HG03342 (cell line): ENCODE results near the gene TMEM88.
"Not testable (repeated sequence)": the region's sequence is repeated elsewhere in the genome, so short reads cannot be mapped to it uniquely, and the experiment has no call there.

Experiments
- ATAC-seq: cut with Tn5 transposase; IDR thresholded peaks from one replicate; pipeline ENCODE4 v1.9.1; 2021; ENCODE audit warnings: mild to moderate bottlenecking, moderate library complexity; ENCODE audit not compliant: unreplicated experiment

Gene TMEM88, protein sequence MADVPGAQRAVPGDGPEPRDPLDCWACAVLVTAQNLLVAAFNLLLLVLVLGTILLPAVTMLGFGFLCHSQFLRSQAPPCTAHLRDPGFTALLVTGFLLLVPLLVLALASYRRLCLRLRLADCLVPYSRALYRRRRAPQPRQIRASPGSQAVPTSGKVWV

DNA sequence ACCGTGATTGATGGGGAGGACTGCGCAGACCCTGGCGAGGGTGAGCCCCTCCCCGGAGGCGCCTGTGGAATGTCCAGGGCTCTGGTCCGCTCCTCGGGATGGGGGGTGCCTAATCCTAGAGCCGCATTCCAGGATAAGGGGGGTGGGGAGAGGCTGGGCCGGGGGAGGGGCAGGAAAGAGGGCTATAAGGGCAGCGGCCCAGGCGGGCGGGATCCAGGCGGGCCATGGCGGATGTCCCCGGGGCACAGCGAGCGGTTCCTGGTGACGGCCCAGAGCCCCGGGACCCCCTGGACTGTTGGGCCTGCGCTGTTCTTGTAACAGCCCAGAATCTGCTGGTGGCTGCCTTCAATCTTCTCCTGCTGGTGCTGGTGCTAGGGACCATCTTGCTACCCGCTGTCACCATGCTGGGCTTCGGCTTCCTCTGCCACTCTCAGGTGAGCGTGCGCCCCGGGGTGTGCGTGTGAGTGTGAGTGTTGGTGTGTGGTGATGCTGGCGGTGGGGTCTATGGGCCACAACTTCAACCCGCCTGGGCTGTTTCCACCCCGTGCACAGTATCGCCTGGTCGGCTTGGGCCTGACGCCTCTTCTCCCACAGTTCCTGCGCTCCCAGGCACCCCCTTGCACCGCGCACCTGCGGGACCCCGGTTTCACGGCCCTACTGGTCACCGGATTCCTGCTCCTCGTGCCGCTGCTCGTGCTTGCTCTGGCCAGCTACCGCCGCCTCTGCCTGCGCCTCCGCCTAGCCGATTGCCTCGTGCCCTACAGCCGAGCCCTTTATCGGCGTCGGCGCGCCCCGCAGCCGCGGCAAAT, at the start of gene TMEM88:
TSS of gene TMEM88 (plus strand) at position 216 of the 809 bp plus-strand sequence. CDS start at position 225, 9 bp downstream.
- no peak for ATAC-seq

DNA sequence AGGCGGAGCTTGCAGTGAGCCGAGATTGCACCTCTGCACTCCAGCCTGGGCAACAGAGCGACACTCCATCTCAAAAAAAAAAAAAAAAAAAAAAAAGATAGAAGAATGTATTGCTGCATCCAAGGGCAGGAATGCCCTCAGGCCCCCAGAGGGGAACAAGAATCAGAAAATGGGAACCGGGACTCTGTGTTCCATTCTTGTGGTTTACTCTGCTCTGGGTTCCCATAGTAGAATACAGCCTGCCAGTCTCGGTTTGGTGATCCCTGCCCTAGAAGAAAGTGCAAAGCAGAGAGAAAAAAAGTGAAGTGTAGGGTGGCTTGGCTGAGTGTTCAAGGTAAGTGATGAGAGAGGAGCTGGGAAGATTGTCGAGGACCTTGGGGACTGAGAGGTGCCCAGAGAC, 48.3 kb upstream of the TMEM88 start:
- ATAC-seq = no peak

DNA sequence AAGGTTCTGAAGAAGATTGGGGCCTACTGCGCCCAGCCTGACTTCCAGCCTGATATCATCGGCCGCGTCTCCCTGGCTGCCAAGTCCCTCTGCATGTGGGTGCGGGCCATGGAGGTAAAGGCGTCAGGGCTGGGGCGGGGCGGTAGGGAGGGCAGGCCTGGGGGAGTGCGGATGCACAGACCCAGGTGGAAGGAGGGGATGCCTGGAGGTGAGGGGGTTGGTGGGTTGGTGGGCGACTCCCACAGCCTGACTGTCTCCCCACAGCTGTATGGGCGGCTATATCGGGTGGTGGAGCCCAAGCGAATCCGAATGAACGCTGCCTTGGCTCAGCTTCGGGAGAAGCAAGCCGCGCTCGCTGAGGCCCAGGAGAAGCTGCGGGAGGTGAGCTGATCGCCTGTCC, 47.7 kb upstream of the TMEM88 start:
- ATAC-seq = no peak

DNA sequence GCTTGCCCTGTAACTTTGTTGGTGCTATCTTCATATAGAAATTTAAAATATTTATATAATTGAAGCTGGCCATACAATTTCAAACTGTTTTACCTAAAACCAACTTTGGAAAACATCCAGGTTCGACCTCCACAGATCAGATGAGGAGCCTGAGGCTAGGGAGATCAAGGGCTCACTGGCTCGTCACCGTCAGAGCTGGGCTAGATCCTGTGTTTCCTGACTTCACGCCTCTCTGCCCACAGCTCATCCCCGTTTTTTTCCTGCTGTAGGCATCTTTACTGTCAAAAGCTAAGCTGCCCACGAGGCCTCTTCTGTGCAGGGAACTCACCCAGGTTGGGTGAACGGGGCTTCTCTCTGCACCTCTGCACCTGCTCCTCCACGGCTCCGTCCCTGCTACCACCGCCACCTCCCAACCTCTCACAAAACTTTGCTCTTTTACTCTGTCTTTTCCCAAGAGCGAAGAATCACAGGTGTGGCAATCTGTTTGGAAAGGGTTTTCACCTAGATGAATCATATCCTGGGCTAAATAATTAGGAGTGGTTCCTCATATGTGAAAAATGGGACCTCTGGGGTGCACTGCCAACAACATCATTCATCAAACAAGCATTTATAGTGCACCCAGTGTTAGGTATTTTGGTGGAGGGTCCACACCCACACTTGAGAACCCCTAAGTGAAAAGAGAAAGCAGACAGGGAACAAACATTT, 45.6 kb upstream of the TMEM88 start:
- no peak for ATAC-seq

DNA sequence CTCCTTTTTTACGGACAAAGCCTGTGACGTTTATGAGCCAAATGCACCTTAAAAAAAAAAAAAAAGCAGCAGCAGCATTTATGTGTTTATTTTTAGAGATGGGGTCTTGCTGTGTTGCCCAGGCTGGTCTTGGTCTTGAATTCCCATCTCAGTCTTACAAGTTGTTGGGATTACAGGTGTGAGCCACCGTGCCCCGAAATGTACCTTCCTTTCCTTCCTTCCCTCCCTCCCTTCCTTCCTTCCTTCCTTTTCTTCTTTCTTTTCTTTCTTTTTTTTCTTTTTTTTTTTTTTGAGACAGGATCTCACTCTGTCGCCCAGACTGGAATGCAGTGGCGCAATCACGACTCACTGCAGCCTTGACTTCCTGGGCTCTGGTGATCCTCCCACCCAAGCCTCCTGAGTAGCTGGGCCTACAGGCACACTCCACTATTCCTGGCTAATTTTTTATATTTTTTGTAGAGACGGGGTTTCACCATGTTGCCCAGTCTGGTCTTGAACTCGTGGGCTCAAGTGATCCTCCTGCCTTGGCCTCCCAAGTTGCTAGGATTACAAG, 45.0 kb upstream of the TMEM88 start:
- ATAC-seq = not testable (repeated sequence)

DNA sequence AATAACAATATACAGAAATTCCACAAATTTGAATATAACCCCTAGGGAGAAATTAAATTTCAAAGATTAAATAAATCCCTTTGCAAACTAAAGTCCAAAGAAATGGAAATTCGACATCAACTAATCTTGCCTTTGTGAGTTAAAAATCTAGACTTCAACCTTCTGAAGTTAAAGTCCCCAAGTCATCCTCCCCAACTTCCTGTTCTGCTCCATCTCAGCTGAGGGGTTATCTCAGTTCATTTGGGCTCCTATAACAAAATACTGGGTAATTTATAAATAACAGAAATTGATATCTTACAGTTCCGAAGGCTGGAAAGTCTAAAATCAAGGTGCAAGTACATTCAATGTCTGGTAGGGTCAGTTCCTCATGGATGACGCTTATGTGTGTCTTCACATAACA, 43.6 kb upstream of the TMEM88 start:
- no peak for ATAC-seq

DNA sequence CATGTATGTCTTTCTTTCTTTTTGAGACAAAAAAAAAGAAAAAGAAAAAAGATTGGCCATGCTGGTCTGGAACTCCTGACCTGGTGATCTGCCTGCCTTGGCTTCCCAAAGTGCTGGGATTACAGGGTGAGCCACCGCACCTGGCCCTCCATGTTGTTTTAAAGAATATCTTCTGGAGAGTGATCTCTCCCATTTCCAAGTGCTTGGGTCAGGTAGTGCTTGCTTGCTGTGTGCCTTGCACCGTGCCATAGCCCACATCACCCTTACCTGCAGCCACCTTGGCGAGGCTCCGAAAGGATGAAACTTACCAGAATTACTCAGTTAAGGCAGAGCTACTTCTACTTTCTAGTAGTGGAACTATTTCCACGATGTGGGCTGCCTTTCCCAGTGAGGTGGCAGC, 39.9 kb upstream of the TMEM88 start:
- no peak for ATAC-seq

DNA sequence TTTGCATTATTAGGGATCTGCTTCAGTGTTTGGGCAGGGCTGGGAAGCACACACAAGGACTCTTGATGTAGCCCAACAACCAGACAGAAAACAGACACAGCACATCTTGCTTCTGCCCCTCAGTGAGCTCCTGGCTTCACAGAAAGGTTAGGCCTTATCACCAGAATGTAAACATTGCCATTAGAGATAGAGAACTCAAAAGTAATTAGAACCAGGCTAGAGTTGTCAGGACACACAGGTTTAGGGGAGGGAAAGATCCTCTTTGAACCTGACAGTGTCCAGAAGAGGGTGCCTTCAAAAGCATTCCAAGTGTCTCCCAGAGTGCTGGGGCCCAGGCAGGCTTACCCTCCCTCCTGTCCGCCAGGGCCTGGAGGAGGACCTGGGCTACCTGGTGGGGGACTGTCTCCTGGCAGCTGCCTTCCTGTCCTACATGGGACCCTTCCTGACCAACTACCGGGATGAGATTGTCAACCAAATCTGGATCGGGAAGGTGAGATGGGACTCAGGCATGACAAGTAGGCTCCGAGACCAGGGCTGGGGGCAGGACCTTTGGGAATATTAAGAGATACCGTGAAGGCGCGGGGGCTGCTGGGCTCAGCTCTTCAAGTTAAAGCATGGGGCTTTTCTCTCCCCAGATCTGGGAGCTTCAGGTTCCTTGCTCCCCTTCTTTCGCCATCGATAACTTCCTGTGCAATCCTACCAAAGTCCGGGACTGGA, 37.8 kb upstream of the TMEM88 start:
- ATAC-seq = no peak

DNA sequence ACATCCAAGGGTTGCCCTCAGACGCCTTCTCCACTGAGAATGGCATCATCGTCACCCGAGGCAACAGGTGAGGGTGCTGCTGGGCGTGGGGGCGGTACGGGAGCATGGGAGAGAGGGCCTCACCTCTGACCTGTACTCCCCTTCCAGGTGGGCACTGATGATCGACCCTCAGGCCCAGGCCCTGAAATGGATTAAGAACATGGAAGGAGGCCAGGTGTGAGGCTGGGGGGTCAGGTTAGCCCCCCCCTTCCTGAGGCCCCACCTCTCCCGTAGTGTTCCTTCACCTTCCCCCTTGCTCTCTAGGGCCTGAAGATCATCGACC, 37.3 kb upstream of the TMEM88 start:
- no peak for ATAC-seq

DNA sequence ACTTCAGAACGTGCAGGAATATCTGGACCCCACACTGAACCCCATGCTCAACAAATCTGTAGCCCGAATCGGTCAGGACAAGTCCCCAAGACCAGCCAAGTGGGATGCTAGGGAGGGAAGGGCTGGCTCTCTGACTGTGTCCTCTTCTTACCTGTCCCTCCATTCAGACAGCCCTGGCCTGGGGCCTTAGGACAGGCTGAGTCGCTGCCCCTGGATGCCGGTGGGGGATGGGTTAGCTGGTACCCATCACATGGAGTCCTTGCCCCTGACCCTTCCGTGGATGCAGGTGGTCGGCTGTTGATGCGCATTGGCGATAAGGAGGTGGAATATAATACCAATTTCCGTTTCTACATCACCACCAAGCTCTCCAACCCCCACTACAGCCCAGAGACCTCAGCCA, 36.8 kb upstream of the TMEM88 start:
- no peak for ATAC-seq

DNA sequence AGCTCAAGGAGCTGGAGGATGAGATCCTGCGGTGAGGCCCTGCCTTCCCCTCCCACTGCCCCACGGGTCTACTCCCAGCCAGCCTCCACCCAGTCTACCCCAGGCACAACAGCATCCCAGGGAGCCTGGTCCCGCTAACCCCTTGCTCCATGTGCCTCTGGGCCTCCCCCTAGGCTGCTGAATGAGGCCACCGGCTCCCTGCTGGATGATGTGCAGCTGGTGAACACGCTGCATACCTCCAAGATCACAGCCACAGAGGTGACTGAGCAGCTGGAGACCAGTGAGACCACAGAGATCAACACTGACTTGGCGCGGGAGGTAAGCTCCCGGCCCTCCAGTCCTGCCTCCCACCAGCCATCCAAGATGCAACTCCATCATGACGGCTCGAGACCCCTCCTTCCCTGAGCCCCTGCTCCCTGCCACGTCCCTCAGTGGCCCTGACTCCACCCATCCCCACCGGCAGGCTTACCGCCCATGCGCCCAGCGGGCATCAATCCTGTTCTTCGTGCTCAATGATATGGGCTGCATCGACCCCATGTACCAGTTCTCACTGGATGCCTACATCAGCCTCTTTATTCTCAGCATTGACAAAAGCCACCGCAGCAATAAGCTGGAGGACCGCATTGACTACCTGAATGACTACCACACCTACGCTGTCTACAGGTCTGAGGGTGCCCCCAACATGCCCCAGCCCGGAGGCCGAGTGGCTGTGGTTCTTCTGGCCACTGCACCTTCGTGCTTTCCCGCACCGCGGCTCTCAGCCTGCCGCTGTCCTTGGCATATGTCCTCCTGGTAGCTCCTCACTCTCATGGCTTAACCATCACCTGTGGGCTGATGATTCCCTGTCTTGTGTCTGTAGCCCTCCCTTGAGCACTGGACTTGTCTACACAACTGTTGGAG, 35.9 kb upstream of the TMEM88 start:
- ATAC-seq = no peak

DNA sequence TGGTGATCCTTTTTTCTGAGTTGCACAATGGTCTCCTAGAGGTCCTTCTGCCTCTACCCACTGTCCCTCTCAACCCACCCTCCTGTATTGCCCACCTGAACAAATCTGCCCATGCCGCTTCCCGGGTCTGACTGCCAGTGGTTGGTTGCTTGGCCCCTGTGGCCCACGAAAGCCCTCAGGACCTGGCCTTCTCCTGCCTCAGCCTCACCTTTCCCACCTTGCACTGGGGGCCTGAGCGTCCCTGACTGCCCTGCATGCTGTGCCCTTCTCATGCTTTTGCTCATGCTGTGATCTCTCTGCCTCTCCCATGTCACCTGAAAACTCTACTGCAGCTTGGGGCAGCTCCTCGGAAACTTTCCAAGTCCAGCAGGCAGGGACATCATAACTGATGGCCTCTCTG, 34.6 kb upstream of the TMEM88 start:
- no peak for ATAC-seq

DNA sequence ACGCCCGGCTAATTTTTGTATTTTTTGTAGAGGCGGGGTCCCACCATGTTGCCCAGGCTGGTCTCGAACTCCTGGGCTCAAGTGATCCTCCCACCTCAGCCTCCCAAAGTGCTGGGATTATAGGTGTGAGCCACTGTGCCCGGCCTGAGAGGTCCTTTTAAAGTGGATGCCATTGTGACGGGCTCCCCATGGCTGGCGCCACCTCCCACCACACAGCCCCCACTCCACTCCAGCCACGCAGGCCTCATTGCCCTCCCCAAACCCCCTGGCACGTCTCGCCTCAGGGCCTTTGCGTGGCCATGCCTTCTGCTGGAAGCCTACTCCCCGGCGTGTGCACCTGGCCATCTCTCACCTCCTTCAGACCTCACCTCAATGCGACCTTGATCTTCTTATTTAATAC, 32.7 kb upstream of the TMEM88 start:
- ATAC-seq = no peak

DNA sequence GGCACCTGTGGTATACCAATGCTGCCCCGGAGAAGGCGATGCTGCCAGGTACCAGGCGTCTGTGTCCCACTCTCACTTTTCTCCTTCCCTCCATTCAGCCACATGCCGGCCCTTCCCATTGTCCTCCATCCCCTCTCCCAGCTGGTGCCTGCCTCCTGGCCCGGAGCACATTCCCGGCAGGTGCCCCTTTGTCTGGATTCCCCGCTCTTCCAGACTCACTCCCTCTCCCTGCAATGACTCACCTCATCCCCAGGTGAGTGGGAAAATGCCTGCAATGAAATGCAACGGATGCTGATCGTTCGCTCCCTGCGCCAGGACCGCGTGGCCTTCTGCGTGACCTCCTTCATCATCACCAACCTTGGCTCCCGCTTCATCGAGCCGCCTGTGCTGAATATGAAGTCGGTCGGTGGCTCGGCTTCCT, 31.3 kb upstream of the TMEM88 start:
- no peak for ATAC-seq

DNA sequence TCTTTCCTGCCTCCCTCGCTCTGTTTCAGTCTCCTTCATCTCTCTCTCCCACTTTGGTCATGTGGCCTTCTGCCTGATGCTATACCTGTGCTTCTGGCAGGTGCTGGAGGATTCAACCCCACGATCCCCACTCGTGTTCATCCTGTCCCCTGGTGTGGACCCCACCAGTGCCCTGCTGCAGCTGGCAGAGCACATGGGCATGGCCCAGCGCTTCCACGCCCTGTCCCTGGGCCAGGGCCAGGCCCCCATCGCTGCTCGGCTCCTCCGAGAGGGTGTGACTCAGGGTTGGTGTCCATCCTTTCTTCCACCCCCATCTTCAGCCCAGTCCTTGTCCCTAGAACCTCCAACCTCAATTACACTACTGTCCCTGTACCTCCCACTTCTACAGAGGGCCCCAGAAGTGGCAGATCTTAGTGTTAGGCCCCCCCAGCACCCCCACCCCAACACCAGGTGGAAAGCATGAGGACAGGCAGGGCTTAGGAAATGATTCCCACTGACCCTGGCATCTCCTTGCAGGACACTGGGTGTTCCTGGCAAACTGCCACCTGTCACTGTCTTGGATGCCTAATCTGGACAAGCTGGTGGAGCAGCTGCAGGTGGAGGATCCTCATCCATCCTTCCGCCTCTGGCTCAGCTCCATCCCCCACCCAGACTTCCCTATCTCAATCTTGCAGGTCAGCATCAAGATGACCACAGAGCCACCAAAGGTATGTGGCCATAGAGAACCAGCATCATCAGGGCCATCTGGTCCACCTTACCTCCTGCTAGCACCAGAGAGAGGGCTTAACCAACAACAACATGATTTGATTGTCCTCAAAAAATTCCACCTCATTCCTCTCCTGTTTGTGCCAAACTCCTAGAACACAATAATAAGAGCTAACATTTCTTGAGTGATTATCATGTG, 30.6 kb upstream of the TMEM88 start:
- no peak for ATAC-seq

DNA sequence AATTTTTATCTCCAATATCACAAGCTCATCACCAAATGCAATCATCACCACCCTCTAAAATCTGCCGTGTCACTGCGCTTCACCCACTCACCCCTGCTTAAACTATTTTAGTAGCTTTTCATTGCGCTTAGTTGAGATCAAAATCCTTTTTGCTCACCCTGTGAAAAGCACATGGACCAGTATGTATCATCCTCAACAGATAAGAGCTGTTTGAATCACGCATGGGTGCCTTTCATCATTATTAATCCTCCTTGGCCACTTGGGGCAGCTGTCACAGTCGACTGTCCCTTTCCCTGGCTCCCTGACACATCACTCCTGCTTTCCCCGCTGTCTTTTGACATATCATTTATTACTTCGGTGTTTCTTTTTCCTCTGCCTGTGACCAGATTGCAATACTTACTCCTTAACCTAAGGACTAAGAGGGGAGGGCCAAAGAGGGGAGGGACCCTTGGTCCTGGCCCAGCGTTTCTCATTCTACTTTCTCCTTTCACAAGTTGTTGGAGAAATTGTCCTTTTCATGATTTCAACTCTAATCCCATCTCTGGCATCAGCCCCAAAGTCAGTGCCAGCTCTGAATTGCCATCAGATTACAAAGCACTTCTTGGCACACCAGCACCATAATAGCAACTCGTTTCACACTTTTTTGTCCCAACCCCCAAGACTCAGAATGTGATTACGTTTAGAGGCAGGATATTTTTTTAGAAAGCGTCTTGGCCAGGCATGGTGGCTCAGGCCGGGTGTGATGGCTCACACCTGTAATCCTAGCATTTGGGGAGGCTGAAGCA, 29.5 kb upstream of the TMEM88 start:
- no peak for ATAC-seq

DNA sequence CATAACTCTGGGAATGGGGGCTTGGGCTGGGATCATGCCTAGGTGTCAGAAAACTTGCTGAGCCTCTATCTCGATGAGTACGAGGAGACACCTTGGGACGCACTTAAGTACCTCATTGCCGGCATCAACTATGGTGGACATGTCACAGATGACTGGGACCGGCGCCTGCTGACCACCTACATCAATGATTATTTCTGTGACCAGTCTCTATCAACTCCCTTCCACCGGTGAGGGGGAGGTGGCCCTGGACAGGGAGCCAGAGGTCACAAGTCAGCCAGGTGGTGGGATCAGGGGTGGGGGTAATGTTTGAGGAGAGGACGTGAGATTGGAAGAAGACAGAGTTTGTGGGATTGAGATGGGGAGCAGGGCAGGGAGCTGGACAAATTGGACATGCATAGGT, 24.2 kb upstream of the TMEM88 start:
- no peak for ATAC-seq

DNA sequence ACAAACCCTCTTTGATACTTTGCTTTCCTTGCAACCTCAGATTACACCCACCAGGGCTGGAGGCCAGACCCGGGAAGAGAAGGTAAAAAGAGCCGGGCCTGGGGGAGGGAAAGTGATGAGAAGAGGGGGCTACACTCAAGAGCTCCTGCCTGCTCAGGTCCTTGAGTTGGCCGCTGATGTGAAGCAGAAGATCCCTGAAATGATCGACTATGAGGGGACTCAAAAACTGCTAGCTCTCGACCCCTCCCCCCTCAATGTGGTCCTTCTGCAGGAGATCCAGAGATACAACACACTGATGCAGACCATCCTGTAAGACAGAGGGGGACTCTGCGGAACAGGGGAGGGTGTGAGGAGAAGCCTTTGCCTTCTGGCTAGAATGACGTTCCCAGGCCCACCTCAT, 23.6 kb upstream of the TMEM88 start:
- ATAC-seq = no peak
